Hematopoietic multipotent progenitor cell treated with erythropoietin and hydrocortisone succinate and interleukin-3 and kit ligand, for 15 days (in vitro differentiated cells): Measurements from ENCODE around the gene ABLIM1.

Experiments used
- DNase-seq: peaks from one replicate; pipeline ENCODE4 v3.0.0-alpha.2; 2015; ENCODE audit warnings: low spot score

ABLIM1 gene

DNA sequence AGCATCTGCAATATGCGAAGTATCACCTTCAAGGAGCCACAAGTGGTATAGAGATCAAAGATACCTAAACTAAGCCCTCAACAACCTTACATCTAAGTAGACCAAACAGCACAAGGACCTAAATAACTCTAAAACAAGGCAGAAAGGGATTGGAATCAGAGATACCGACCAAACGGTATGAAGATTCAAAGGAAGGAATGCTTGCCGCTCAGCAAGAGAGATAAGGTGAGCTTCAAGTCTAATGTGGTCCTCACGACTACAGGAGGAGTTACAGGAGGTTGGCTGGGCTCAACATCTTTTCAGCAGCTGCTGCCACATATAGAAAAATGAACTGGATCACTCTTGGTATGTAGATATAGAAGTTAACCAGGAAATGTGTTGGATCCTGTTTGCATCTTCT lies 11.6 kb downstream of the ABLIM1 start:
- DNase-seq: no peak

DNA sequence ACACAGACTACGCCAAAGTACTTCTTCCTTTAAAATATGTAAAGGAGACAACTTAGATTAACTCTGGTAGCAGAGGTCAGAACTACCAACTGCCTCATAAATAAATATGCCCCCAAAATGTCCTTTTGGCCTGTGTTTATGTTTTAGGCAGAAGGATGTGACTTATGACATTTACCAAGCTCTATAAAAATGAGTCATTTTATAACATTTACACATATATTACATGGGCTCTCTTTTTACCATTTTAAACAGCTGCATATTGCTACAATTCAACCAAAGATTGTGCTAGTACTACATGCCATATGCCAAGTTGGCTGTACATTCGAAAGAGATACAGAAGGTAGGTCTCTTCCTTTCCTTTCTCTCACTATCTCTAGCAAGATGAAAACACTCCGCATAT lies 12.4 kb downstream of the ABLIM1 start:
- no peak for DNase-seq

DNA sequence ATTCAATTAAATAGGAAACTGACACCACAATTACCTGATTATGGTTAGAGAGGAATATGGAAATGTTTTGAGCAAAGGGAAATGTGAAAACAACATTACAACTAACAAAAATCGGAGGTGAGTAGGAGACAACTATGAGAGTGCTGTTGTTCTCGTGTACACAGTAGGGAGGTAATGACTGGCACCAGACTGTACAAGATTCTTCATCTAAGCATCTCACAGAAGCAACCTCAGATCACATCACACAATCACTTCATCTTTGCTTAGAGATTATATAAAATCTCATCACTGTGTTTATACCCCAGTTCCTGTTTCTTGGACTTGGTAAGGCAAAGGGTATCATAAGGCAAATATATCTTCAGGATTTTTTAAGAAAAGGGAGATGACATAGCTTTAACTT lies 14.9 kb downstream of the ABLIM1 start:
- DNase-seq: no peak

DNA sequence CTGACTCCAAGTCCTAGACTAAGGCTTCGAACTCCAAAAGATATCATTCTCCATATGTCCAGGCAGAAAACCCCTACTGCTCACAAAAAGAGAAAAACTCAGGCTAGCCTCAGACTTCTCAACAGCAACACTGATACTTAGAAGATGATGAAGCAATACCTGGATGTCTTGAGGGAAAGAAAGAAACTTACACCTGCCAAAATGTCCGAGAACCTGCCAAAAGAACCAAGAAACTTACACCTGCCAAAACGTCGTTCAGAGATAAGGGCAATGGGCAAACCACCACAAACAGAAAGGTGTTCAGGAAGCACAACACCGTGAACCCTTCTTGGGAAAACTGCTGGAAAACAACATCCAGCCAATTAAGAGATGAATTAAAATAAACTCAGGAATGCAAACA lies 15.3 kb downstream of the ABLIM1 start:
- no peak for DNase-seq

DNA sequence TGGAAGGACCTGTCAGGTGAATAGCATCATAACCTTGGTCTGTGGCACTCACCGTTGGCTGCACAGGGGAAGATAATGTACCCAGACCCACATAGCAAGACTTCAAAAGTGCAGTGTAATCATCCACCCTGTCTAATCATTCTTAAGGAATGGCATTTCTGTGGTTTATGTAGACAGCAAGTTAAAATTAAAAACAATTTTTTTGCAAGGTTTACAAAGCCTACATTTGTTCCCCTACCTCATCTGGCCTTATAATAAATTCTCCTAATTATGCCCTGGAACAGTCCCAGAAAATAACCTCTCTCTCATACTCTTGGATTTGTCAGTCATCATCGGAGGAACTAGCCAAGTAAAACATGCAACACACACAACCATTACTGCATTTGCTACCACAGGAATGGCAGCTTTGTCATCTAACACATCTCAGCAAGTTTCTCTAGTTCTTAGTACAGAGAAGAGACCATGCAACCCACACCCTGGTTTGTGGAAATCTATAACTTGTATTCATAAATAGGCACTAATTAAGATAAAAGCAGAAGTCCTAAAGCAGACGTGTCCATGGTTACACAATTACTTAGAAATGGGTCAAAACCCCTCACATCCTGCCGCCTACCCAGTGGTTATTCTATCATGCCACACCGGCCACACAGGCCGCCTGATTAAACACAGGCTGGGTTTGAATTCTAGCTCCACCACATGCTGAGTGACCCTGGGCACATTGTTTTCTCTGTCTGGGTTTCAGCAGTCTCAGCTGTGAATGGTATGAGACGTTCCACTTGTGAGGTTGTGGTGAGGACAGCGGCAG lies 19.1 kb downstream of the ABLIM1 start:
- no peak for DNase-seq

DNA sequence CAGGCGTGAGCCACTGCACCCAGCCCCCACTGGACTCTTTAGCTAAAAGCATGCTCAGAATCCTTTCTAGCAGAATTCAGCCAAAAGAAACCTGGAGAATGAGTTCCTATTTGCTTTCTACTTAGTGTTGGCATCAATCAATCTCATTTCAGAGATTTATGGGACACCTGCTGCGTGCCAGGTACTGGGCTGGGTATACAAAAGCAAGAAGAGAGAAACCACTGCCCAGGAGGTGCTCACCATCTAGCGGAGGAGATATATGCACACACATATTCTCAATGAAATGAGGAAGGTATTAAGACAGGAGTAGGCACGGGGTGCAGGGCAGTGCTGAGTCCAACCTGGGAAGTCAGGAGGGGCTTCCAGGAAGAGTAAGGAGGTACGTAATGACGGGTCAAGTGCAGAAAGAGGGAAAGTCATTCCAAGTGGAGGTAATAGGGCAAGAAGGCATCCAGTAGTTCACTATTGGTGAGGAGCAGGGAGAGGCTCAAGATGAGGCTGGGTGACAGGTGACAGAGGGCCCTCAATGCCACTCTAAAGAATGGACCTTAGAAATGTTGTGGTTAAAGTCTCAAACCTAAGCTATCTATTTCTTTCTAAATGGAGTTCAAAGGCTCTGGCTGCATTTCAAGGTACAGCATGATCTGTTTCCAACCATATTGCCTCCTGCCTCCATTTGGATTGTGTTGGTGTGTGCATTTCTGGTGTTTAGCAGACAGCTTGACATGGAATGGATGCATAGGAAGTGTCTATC lies 22.1 kb downstream of the ABLIM1 start:
- DNase-seq: no peak

DNA sequence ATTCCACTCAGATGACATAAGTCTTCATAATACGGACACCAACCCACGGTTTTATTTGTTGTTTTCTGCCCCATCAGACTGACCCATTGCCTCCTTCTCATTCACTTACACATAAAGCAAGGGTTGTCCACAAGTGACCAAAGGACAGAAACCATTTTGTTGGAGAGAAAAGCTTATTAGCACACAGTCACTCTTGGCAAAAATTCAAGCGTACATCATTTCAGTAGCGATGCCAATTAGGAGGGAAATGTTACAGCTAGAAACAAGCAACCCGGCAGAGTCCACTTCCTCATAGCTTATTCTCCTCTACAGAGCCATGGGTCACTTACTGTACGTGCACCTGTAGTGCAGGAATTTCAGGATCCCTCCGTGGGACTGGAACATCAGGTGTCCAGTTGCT lies 23.0 kb downstream of the ABLIM1 start:
- peak; percentile 15 for DNase-seq

DNA sequence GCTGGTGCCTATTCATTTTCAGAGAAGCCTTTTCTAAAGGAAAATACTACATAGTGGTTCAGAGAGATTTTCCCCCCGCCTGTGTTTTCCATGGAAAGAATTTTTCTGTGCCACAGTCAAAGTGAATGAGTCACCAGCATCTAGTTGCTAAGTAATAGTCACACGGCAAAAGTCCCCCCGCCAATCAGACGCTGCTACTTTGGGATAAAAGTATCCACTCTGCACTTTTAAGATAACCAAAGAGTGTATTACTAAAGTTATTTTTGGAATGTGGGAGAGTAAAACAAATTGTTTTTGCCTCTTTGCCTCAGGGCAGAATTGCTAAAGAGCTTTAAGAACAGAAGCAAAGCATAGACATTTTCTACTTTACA lies 23.5 kb downstream of the ABLIM1 start:
- DNase-seq: peak; percentile 48

DNA sequence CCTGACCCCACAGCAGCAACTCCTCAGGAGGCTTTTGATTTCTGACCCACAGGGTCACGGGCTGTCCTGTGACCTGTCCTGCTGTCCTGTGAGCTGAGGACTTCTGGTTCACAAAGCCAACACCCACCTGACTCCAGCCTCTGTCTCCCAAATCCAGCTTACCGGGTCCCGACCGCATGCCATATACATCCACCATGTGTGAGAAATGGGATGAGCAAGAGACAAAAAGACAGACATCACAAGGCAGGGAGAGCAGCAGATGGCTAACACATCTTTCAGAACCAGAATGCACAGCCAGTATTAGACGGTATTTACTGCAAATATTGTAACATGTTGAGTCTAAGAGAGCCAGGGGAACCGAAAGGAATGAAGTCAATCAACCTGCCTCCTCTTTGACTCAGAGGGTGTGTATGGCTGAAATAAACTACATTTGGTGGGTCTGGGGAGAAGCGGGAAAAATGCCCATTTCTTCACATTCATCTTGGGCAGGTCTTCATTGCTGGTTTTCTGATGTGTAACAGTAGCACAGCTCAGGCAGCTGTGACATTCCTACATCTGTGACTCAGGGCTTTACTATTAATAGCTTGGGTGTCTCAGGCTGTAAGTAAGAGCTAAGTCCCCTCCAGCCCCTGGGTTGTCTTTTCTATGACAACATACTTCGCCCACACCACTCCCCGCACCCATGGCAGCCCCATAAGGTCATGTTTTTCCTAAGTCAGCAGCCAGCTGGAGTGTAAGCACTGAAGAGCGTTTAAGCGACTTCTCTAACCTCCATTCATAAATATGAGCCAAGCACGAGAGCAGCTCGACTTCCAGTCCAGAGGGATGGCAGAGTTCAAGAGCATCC lies 25.0 kb downstream of the ABLIM1 start:
- DNase-seq: no peak

DNA sequence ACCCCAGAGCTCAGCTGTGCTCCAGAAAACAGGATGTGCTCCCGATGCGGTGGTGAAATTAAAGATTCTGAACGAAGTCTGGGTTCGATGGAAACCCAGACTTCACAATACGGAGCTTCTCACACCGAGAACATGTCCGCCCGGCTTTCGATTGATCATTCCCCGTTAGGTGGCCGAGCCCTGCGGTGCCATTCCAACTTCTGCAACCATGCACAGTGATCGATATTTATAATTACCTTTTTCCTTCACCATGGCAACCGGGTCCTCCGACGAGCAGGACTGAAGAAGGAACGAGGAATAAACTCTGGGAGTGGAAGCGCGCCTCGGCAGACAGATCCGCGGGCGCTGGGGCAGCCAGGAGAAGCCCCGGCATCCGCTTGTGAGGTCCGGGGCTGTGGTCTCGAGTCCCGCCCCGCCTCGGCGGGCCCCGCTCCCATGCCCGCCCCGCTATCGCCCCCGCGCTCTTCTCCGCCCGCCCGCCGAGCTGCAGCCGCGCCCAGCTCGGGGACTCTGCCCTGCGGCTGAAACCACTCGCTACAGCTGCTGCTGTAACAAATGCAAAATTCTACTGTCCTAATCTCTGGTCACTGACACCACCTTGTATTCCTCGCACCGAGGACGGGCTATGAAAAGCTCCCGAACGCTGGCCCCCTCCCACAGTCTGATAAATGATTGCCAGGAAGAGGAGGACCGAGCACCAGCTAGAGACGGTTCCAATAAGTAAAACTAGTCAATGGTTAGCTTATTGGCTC lies 26.2 kb downstream of the ABLIM1 start:
- DNase-seq: peak; percentile 37

DNA sequence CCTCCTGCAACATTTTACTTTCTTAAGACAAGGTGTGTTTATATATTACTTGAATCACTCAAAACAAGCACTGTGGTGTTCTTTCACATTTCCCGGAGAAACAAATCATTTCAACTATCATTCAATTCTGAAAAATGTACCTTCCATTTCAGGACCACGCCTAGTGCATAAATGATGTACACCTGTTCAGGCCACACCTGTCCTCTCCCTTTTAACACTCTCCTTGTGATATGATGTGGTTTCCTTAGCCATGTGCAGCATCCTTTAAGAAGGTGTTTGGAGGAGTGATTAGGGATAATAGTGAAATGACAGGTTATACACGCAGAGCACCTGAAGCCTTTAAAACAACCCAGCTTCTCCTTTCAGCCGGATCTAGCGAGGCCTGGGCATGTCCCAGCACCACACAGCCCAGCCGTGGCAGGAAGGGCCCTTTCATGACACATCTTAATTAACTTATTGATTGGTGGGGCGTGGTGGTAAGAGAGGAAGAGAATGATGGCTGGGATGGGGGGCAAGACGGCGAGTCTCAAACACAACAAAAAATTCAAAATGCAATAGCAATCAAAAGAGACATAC lies 26.9 kb downstream of the ABLIM1 start:
- DNase-seq: no peak

DNA sequence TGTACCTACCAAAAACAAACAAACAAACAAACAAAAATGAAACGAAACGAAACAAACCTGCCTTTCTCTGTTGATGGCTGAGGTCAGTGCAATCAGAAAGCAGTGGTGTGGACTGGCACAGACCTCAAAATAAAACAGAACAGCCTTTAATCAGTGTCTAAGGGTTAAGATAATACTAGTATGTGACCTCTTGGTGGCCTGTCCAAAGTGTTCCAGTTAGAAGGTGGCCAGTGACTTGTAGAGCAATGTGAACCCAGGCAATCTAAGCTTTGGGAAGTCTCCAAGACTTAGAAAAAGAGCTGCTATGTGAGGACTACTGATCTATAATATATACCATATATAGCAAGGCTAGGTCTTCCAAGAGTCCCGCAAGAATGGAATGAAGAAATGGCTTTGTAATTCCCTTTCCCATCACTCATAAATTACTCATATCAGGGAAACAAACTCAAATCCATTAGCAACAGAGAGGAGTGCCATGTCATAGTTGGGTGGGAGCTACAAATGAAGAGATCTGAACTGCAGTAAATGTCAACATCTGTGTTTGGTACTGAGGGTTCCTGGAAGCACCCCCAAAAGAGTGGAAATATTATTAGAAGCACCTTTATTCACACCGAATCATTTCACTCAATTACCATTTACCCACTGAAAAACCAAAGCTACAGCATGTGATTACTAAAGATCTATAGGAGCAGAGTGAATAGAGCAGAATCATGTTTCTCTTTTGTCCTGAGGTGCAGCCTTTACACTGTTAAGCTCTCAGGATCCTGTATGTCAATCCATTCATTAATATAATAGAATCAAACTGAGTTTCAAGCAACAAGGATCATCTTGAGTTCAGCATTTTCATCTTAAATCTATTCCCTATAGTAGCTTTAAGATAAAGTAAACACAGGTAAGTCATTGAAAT lies 28.0 kb downstream of the ABLIM1 start:
- DNase-seq: no peak

DNA sequence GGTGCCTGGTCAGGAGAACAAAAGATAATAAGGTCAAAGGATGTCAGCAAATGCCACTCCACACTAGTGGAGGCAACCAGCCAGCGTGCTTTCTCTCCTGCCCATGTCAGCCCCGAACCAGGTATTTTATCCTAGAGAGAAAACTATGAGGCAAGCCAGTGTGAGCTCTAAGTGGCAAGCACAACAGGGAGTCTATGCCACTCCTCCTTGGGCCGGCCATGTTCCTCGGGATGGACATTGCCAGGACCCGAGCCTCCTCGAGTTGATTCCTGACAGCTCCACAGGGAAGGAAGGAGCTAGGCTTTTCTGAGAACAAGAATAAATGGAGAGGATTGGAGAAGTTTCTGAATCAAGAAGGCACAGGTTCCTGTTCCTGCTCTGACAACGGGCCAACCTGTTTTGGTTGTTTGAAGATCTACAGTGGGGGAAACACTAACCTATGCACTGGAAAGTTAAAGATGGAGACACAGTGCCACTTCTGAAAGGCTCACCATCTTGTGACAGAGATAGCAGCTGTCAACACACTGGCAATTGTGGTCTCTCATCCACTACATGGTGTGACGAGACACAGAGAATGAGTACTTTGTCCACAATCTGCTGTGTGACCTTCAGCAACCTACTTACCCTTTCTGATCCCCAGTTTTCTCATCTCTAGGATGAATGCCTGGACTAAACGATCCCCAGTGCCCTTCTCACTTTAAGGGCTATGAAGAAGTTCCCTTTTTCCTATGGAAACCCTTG lies 28.8 kb downstream of the ABLIM1 start:
- no peak for DNase-seq

DNA sequence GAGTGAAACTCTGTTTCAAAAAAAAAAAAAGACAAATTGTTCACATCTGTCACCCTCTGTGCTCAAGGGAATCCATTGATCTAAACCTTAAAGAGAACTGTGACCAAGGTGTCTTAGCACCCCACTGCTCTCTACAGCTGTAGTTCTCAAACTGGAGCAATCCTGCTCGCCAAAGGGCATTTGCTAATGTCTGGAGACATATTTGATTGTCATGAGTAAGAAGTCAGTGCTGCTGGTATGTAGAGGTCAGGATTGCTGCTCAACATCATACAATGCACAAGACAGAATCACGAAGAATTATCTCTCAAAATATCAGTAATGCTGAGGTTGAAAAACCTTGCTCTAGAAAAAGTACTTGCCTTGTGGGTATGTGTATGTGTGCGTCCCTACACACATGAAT lies 30.0 kb downstream of the ABLIM1 start:
- no peak for DNase-seq

DNA sequence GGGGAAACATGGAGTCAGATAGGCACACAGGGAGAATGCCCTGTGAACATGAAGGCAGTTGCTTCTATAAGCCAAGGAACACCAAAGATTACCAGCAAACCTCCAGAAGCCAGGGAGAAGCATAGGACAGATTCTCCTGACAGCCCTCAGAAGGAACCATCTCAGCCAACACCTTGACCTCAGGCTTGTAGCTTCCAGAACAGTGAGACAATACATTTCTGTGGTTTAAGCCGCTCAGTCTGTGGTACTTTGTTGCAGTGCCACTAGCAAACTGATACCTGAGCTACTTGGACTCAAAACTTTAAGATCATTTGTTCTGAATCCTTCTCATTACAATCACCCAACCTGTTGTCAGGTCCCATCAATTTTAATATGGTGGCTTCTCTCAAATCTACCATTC lies 31.2 kb downstream of the ABLIM1 start:
- DNase-seq: no peak

DNA sequence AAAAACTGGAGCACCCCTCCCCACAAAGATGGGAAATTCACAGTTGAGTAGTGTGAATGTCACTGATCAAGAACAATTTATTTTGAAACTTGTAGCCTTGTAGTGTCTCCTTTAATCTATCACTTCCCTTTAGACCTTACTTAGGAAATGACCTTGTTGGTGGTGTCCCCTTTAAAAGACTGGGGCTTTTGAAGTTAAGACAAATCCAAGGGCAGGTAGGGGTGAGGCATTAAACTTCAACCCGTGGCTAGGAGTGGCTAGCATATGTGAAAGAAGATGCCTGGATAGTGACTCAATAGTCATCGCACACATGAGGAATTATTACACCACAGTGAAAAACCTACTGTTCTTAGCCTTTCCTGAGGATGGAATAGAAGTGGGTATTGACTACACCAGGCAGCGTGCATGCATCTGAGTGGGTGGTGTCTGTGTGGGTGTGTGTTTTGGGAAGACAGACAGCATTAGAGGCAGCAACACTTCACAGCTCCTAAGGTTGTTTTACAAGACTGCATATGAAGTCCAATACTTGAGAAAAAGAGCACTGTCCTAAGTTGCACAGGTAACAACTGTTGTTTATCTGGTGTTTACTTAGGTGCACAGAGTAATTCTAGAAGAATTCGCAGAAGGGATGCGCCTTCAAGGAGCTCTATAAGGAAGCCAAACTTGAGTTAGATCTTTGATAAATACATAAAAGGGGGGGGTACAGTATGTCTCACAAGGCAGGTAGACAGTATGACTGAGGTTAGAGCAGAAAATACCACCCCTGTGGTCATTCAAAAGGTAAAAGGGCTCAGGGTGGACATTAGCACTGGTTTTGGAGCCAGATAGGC lies 32.9 kb downstream of the ABLIM1 start:
- DNase-seq: no peak

DNA sequence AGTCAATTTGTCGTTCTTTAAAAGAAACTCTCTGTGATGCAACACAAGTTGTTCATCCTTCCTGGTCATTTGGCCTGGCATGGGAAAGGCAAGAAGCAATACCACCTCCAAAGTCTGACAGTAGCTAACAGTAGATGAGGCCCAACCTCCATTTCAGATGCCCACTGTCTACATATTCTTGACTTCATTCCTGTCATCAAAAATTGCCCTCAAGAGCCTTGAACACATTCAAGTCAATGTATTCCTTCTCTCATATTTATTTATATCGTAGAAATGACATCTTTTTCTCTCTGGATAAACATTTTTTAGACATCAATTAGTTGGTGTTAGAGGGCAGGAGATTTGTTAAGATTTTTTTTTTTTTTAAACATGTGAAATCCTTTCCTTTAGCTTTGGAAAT lies 33.7 kb downstream of the ABLIM1 start:
- DNase-seq: no peak

DNA sequence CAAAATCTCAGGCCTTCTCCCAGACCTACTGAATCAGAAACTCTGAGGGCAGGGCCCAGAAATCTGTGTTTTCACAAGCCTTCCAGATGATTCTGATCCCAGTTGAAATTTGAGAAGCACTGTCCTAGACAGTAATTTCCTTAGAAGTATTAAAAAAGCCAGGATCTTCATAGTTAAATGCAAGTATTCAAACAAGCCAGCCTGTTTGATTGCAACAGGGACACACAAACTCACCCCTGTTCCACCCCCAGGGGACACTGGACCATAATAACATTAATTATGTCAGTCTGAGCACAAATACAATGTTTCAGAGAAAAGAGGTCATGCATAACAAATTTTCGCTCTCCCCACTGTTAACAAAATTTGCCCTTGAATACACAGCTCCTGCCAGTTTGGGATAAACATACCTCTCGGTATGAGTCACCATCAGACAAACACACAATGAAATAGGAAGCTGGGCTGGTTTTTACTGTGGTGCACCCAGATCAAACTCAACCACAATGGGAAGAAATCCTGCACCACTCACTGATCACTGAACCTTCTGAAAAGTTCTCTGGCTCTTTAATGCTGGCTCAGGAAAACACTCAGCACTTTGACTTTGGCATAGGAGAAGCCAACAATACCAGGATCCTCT lies 34.3 kb downstream of the ABLIM1 start:
- DNase-seq: no peak

DNA sequence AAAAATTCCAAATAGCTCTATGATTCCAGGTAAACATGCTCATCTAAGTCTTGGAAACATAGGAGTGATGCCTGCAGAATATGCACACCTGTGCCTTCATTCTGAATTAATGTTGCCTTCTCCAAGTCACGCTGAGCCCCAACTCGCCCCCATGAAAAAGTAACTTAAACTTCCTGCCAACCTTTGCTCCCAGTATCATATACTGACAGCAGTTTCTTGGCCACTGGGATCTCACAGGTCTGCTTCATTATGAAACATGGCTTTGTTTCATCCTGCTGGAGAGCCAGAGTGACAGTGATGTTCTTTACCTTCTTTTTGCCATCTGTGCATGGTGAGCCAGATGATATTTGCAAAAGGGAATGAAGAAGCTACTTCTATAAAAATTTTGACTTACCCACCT lies 34.9 kb downstream of the ABLIM1 start:
- DNase-seq: no peak
